ENCODE results near the gene NUDT1. TPM values are rescaled to one million over a fixed set of nuclear protein-coding genes. Genes with fewer than 3 reads are reported as not detected.
A peak's percentile ranks its signal among the peaks of the same experiment; 100 is the strongest.

The NUDT1 gene
- total and polyA plus RNA-seq, 2 experiments from 2014 or later = 54.5 to 163 TPM

- no peak for TF ChIP-seq NANOG (IDR thresholded peaks at IDR 0.05; ENCODE audit: borderline replicate concordance)
- no peak for TF ChIP-seq ZNF114 (CRISPR knock-in tag; IDR thresholded peaks at IDR 0.05)
- no peak for TF ChIP-seq ZNF331 (CRISPR knock-in tag; IDR thresholded peaks at IDR 0.05; ENCODE audit: low read depth)
- no peak for TF ChIP-seq REST (IDR thresholded peaks at IDR 0.05; ENCODE audit: unreplicated experiment)
- TF ChIP-seq CTCF (conservative IDR thresholded peaks at IDR 0.05; ENCODE audit: low read depth in 2 of 2) = no peak
- no peak for TF ChIP-seq STAT1 (IDR thresholded peaks at IDR 0.05; ENCODE audit: unreplicated experiment)
- Histone ChIP-seq H4K20me1 (replicated peaks; ENCODE audit: insufficient read depth) (no peaks in the 10 kb centered on the region; the same call in 1 of the 2 replicates), H3K4me3 (no peak overlapping the region), H3K4me1 (ENCODE audit: insufficient read depth) (no peaks in the 10 kb centered on the region; the same call in 1 of the 2 replicates), H3F3A (replicated peaks; ENCODE audit: low read depth) (no peaks in the 10 kb centered on the region), H2AFZ (no peak overlapping the region), H3K36me3 (ENCODE audit: insufficient read depth) (no peaks in the 10 kb centered on the region), H3K27ac (ENCODE audit: low read depth) (no peak overlapping the region), H3K9me2 (ENCODE audit: insufficient read depth) (no peaks in the 10 kb centered on the region), H3K79me2 (replicated peaks; ENCODE audit: insufficient read depth) (peaks cover 31% of the 10 kb centered on the region), H3K4me2 (no peak overlapping the region), H3K27me3 (ENCODE audit: insufficient read depth) (no peaks in the 10 kb centered on the region)
- H3K4me1 Mint-ChIP-seq = peaks cover 12% of the 10 kb centered on the region; the same call in 2 of the 3 replicates
- no peaks in the 10 kb centered on the region for H3K36me3 Mint-ChIP-seq (ENCODE audit: low read depth)
- ATAC-seq (no peak), DNase-seq (ENCODE audit: low spot score) (no peak)
- H3K9me3 Mint-ChIP-seq = no peaks in the 10 kb centered on the region
- no peak overlapping the region for H3K27ac Mint-ChIP-seq
- peaks cover 8% of the 10 kb centered on the region for H3K27me3 Mint-ChIP-seq (ENCODE audit: insufficient read depth, low read depth, poor library complexity)
- H3K4me3 Mint-ChIP-seq = no peak overlapping the region
Observed at GRCh38 chr7:2280424-2280823, 38.4 kb downstream of the NUDT1 start.

GRCh38 chr7:2281541-2281940, 39.5 kb downstream of the NUDT1 start:
- Histone ChIP-seq H3K4me3 (no peak overlapping the region), H3K36me3 (ENCODE audit: insufficient read depth) (no peaks in the 10 kb centered on the region), H3K4me1 (ENCODE audit: insufficient read depth) (no peaks in the 10 kb centered on the region; the same call in 1 of the 2 replicates), H2AFZ (no peak overlapping the region), H3K9me2 (ENCODE audit: insufficient read depth) (no peaks in the 10 kb centered on the region), H3F3A (replicated peaks; ENCODE audit: low read depth) (no peaks in the 10 kb centered on the region), H4K20me1 (replicated peaks; ENCODE audit: insufficient read depth) (no peaks in the 10 kb centered on the region; the same call in 1 of the 2 replicates), H3K27me3 (ENCODE audit: insufficient read depth) (no peaks in the 10 kb centered on the region), H3K27ac (ENCODE audit: low read depth) (0 out of 2 replicates have a peak overlapping the region, but pooled peaks have one; percentile 63), H3K4me2 (no peak overlapping the region), H3K79me2 (replicated peaks; ENCODE audit: insufficient read depth) (peaks cover 31% of the 10 kb centered on the region)
- no peak for ATAC-seq
- no peak for DNase-seq (ENCODE audit: low spot score)
- Mint-ChIP-seq H3K4me3 (no peak overlapping the region), H3K4me1 (peaks cover 12% of the 10 kb centered on the region; the same call in 2 of the 3 replicates), H3K9me3 (no peaks in the 10 kb centered on the region), H3K36me3 (ENCODE audit: low read depth) (no peaks in the 10 kb centered on the region), H3K27me3 (ENCODE audit: insufficient read depth, low read depth, poor library complexity) (peaks cover 8% of the 10 kb centered on the region), H3K27ac (peak overlapping the region; percentile 2; the same call in 1 of the 2 replicates)
- TF ChIP-seq STAT1 (IDR thresholded peaks at IDR 0.05; ENCODE audit: unreplicated experiment) = no peak
- TF ChIP-seq ETS1 (IDR thresholded peaks at IDR 0.05) = no peak
- no peak for TF ChIP-seq POLR2AphosphoS5 (IDR thresholded peaks at IDR 0.05; ENCODE audit: low read depth)
- no peak for TF ChIP-seq NANOG (IDR thresholded peaks at IDR 0.05; ENCODE audit: borderline replicate concordance)
- no peak for TF ChIP-seq CREB1 (CRISPR knock-in tag; IDR thresholded peaks at IDR 0.05; ENCODE audit: low read depth)
- no peak for TF ChIP-seq ZNF331 (CRISPR knock-in tag; IDR thresholded peaks at IDR 0.05; ENCODE audit: low read depth)
- TF ChIP-seq ZNF114 (CRISPR knock-in tag; IDR thresholded peaks at IDR 0.05) = no peak
- TF ChIP-seq EZH2phosphoT487 (IDR thresholded peaks at IDR 0.05; ENCODE audit: unreplicated experiment) = no peak
- TF ChIP-seq REST (IDR thresholded peaks at IDR 0.05; ENCODE audit: unreplicated experiment) = no peak
- no peak for TF ChIP-seq JUNB (IDR thresholded peaks at IDR 0.05; ENCODE audit: unreplicated experiment)
- no peak for TF ChIP-seq EZH2 (IDR thresholded peaks at IDR 0.05; ENCODE audit: low read depth, unreplicated experiment)

Measured in GM23338 (cell line).